ENCODE measurements around the gene PICALM. TPM values are rescaled to one million over a fixed set of nuclear protein-coding genes. Genes with fewer than 3 reads are reported as not detected.

The PICALM gene
- total RNA-seq, 1 donor from 2014 or later = 204 TPM

DNA sequence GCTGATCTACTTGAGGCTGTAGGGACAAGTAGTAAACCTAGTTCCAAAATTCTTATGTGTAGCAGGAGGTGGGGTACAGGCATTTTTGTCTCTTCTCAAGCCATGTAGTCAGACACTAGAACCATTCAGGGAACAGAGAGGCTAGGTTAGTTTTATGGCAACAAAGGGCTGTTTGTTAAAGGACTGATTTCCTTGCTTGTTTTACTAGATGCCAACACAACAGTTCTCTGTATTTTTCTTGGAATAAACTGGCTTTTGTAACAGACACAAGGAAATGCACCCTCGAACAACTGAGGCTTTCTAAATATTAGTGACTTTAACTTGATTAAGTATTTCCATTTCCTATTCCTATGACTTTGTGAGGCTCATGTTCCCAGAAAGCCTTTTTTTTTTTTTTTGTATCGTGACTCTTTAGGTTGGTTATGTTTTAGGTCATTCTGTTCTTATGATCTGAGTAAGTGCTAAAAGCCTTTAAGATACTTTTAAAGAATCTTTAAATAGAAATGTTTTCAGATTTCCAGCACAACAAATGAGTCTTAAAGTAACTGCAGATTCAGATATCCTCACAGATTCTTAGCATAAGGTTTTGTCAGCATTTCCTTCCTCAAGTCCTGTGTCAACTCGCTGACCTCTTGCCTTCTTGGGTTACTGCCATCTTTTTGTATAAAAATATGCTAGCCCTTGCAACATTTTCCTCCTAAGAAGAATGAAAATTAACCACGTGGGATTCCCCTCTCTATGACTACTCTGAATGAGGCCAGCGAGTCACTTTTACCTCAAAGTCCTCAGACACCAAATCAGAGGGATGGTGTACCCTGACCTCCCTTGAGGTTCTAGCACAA lies 121.2 kb downstream of the PICALM start:
- Mint-ChIP-seq H3K4me1 (no peaks in the 10 kb centered on the region), H3K27ac (no peak overlapping the region), H3K9me3 (peaks cover 5% of the 10 kb centered on the region), H3K36me3 (no peaks in the 10 kb centered on the region), H3K27me3 (ENCODE audit: insufficient read depth, low read depth) (peaks cover 7% of the 10 kb centered on the region), H3K4me3 (no peak overlapping the region)
- H3K36me3 ChIP-seq = no peaks in the 10 kb centered on the region
- H3K9ac ChIP-seq = no peak overlapping the region
- DNase-seq (ENCODE audit: low spot score) = no peak
- TF ChIP-seq EZH2 (IDR thresholded peaks at IDR 0.05) (no peak), EZH2phosphoT487 (IDR thresholded peaks at IDR 0.05) (no peak)
- TF ChIP-seq, protein P1, sequence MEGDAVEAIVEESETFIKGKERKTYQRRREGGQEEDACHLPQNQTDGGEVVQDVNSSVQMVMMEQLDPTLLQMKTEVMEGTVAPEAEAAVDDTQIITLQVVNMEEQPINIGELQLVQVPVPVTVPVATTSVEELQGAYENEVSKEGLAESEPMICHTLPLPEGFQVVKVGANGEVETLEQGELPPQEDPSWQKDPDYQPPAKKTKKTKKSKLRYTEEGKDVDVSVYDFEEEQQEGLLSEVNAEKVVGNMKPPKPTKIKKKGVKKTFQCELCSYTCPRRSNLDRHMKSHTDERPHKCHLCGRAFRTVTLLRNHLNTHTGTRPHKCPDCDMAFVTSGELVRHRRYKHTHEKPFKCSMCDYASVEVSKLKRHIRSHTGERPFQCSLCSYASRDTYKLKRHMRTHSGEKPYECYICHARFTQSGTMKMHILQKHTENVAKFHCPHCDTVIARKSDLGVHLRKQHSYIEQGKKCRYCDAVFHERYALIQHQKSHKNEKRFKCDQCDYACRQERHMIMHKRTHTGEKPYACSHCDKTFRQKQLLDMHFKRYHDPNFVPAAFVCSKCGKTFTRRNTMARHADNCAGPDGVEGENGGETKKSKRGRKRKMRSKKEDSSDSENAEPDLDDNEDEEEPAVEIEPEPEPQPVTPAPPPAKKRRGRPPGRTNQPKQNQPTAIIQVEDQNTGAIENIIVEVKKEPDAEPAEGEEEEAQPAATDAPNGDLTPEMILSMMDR (IDR thresholded peaks at IDR 0.05) = no peak
- H3K4me2 ChIP-seq = no peak overlapping the region
- no peaks in the 10 kb centered on the region for H3K79me2 ChIP-seq (ENCODE audit: low read depth)
- no peaks in the 10 kb centered on the region for H3K9me3 ChIP-seq (ENCODE audit: low read depth)
- H3K27ac ChIP-seq = no peak overlapping the region
- H2AFZ ChIP-seq (replicated peaks) = no peak overlapping the region
- H3K4me1 ChIP-seq = no peaks in the 10 kb centered on the region
- no peak overlapping the region for H3K4me3 ChIP-seq
- H4K20me1 ChIP-seq (ENCODE audit: low read depth) = no peaks in the 10 kb centered on the region
- peaks cover 3% of the 10 kb centered on the region for H3F3A ChIP-seq (ENCODE audit: low read depth)
- H3K27me3 ChIP-seq = no peaks in the 10 kb centered on the region

DNA sequence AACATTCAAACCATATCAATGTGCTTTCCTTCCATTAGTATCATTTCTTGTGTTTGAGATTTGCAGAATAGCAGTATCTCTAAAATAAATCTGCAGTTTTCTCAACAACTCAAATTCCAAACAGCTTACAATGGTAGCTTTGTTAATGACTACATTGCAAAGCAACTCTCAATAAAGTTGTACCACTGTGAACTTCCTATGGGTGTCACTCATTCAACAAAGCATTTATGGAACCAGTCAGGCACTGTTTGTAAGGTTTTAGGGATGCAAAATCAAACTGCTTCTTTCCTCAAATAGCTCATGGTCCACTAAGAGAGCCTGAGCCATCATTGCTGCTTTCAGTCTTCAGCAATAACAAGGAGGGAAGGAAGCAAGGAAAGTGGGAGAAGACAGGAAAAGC lies 122.7 kb downstream of the PICALM start:
- Mint-ChIP-seq H3K36me3 (no peaks in the 10 kb centered on the region), H3K4me1 (no peaks in the 10 kb centered on the region), H3K27ac (no peak overlapping the region), H3K27me3 (ENCODE audit: insufficient read depth, low read depth) (peaks cover 7% of the 10 kb centered on the region), H3K9me3 (peaks cover 5% of the 10 kb centered on the region), H3K4me3 (no peak overlapping the region)
- Histone ChIP-seq H3K36me3 (no peaks in the 10 kb centered on the region), H3K4me1 (no peaks in the 10 kb centered on the region), H3F3A (ENCODE audit: low read depth) (no peaks in the 10 kb centered on the region), H3K9me3 (ENCODE audit: low read depth) (no peaks in the 10 kb centered on the region), H4K20me1 (ENCODE audit: low read depth) (no peaks in the 10 kb centered on the region), H3K9ac (no peak overlapping the region), H3K4me3 (no peak overlapping the region), H3K27ac (no peak overlapping the region), H3K4me2 (no peak overlapping the region), H2AFZ (replicated peaks) (no peak overlapping the region), H3K79me2 (ENCODE audit: low read depth) (no peaks in the 10 kb centered on the region), H3K27me3 (no peaks in the 10 kb centered on the region)
- no peak for TF ChIP-seq EZH2phosphoT487 (IDR thresholded peaks at IDR 0.05)
- TF ChIP-seq EZH2 (IDR thresholded peaks at IDR 0.05) = no peak
- TF ChIP-seq, protein P1 (IDR thresholded peaks at IDR 0.05) = no peak
- no peak for DNase-seq (ENCODE audit: low spot score)

DNA sequence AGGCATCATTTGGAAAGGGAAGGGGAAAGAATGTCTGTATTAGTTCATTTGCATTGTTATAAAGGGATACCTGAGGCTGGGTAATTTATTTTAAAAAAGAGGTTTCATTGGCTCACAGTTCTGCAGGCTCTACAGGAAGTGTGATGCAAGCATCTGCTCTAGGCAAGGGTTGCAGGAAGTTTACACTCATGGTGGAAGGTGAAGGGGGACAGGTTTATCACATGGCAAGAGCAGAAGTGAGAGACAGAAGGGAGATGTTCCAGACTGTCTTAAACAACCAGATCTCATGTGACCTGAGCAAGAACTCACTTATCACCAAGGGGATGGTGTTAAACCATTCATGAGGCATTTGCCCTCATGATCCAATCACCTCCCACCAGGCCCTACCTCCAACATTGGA lies 123.1 kb downstream of the PICALM start:
- H3K4me1 Mint-ChIP-seq = no peaks in the 10 kb centered on the region
- Histone ChIP-seq H3K9me3 (ENCODE audit: low read depth) (no peaks in the 10 kb centered on the region), H3K4me3 (no peak overlapping the region), H3K9ac (no peak overlapping the region), H3K4me2 (no peak overlapping the region), H3K36me3 (no peaks in the 10 kb centered on the region), H3K4me1 (no peaks in the 10 kb centered on the region), H3K27ac (no peak overlapping the region), H2AFZ (replicated peaks) (no peak overlapping the region), H3K79me2 (ENCODE audit: low read depth) (no peaks in the 10 kb centered on the region), H4K20me1 (ENCODE audit: low read depth) (no peaks in the 10 kb centered on the region), H3F3A (ENCODE audit: low read depth) (no peaks in the 10 kb centered on the region), H3K27me3 (no peaks in the 10 kb centered on the region)
- peaks cover 5% of the 10 kb centered on the region for H3K9me3 Mint-ChIP-seq
- H3K36me3 Mint-ChIP-seq = no peaks in the 10 kb centered on the region
- no peak overlapping the region for H3K4me3 Mint-ChIP-seq
- no peak for DNase-seq (ENCODE audit: low spot score)
- TF ChIP-seq EZH2phosphoT487 (IDR thresholded peaks at IDR 0.05) = no peak
- TF ChIP-seq, protein P1 (IDR thresholded peaks at IDR 0.05) = no peak
- TF ChIP-seq EZH2 (IDR thresholded peaks at IDR 0.05) = no peak
- peaks cover 7% of the 10 kb centered on the region for H3K27me3 Mint-ChIP-seq (ENCODE audit: insufficient read depth, low read depth)
- H3K27ac Mint-ChIP-seq = no peak overlapping the region

Measured in neural progenitor cell (in vitro differentiated cells).